GM19395 (cell line): ENCODE data around the gene GOLGA6B.
"Not testable (repeated sequence)": the region's sequence is repeated elsewhere in the genome, so short reads cannot be mapped to it uniquely, and the experiment has no call there.

Source experiments
- ATAC-seq: cut with Tn5 transposase; IDR thresholded peaks from one replicate; pipeline ENCODE4 v1.9.1; 2021; ENCODE audit warnings: mild to moderate bottlenecking, moderate library complexity; ENCODE audit not compliant: unreplicated experiment

Gene GOLGA6B

GRCh38 chr15:72663931-72664330 lies 9.4 kb downstream of the GOLGA6B start:
- ATAC-seq = not testable (repeated sequence)

- ATAC-seq = not testable (repeated sequence)
Observed at GRCh38 chr15:72665706-72666105, 11.2 kb downstream of the GOLGA6B start.

GRCh38 chr15:72669803-72670202 lies 15.3 kb downstream of the GOLGA6B start:
- not testable (repeated sequence) for ATAC-seq

GRCh38 chr15:72670656-72671352 lies 16.3 kb downstream of the GOLGA6B start:
- peak; percentile 95 for ATAC-seq

GRCh38 chr15:72671525-72671924 lies 17.0 kb downstream of the GOLGA6B start:
- ATAC-seq = no peak

GRCh38 chr15:72676838-72677237 lies 22.3 kb downstream of the GOLGA6B start:
- no peak for ATAC-seq

GRCh38 chr15:72680931-72681330 lies 26.4 kb downstream of the GOLGA6B start:
- ATAC-seq = no peak

GRCh38 chr15:72682772-72683171 lies 28.3 kb downstream of the GOLGA6B start:
- no peak for ATAC-seq

GRCh38 chr15:72685301-72685924 lies 30.9 kb downstream of the GOLGA6B start:
- ATAC-seq = no peak

- peak; percentile 97 for ATAC-seq
Observed at GRCh38 chr15:72685925-72686794, 31.7 kb downstream of the GOLGA6B start, which contains the start of the genes BBS4 and HIGD2B. Gene BBS4 (plus strand): TSS chr15:72686207. CDS start chr15:72686228, 21 bp downstream. Gene HIGD2B (minus strand): TSS chr15:72686182. CDS start chr15:72676374, 9,808 bp downstream.

GRCh38 chr15:72688697-72689096 lies 34.2 kb downstream of the GOLGA6B start:
- no peak for ATAC-seq

GRCh38 chr15:72690938-72691337 lies 36.4 kb downstream of the GOLGA6B start:
- no peak for ATAC-seq

- no peak for ATAC-seq
Observed at GRCh38 chr15:72698938-72699337, 44.4 kb downstream of the GOLGA6B start.

GRCh38 chr15:72700076-72700475 lies 45.6 kb downstream of the GOLGA6B start:
- ATAC-seq = no peak

GRCh38 chr15:72706266-72706665 lies 51.8 kb downstream of the GOLGA6B start:
- no peak for ATAC-seq

GRCh38 chr15:72708551-72709303 lies 54.2 kb downstream of the GOLGA6B start:
- not testable (repeated sequence) for ATAC-seq
